D721Med (cell line): Measurements from ENCODE around the gene ACSM6.

Experiments
- DNase-seq: peaks from one replicate; pipeline ENCODE4 v3.0.0; 2011; ENCODE audit warnings: low spot score; ENCODE audit not compliant: insufficient read length
- FAIRE-seq: peaks from 2 replicates; lab custom pipeline; 2011; peaks lifted over from hg19 to GRCh38; lab: Jason Lieb, UNC
- CTCF ChIP-seq: IDR thresholded peaks from 2 replicates; pipeline ENCODE4 v1.5.1; 2012; ENCODE audit warnings: mild to moderate bottlenecking, control low read depth; ENCODE audit not compliant: insufficient read depth; ENCODE audit errors: missing control alignments

Gene ACSM6

GRCh38 chr10:95262763-95263518 is 68.9 kb downstream of the ACSM6 start:
- no peak for TF ChIP-seq CTCF
- DNase-seq (no peak), FAIRE-seq (no peak)

- DNase-seq (no peak), FAIRE-seq (no peak)
- TF ChIP-seq CTCF, result no peak
Measured at GRCh38 chr10:95263864-95264226, 69.8 kb downstream of the ACSM6 start.

GRCh38 chr10:95264227-95265051 is 70.4 kb downstream of the ACSM6 start:
- no peak for DNase-seq
- no peak for FAIRE-seq
- TF ChIP-seq CTCF, result no peak

GRCh38 chr10:95265572-95265971 is 71.5 kb downstream of the ACSM6 start:
- FAIRE-seq, result no peak
- no peak for DNase-seq
- TF ChIP-seq CTCF, result no peak

- TF ChIP-seq CTCF, result no peak
- FAIRE-seq, result no peak
- no peak for DNase-seq
Measured at GRCh38 chr10:95266674-95267095, 72.6 kb downstream of the ACSM6 start.

- no peak for TF ChIP-seq CTCF
- no peak for FAIRE-seq
Measured at GRCh38 chr10:95267251-95267650, 73.2 kb downstream of the ACSM6 start.

More at GRCh38 chr10:95267251-95267650, 73.2 kb downstream of the ACSM6 start:
- DNase-seq, result no peak
